GM23338 (cell line): ENCODE data around the gene TMEM138.

Source experiments
- EZH2phosphoT487 ChIP-seq: fragments of 200-600 bp; sonication (generic); IDR thresholded peaks from one replicate; pipeline ENCODE4 v1.8.1; 2018; ENCODE audit warnings: antibody characterized with exemption; ENCODE audit not compliant: unreplicated experiment
- POLR2AphosphoS5 ChIP-seq: IDR thresholded peaks from 2 replicates; pipeline ENCODE4 v1.6.1; 2016; ENCODE audit warnings: antibody characterized with exemption, low read depth
- TF ChIP-seq, protein P1 (sequence below), 2 experiments: fragments of 200-600 bp in 1 of 2; sonication (generic) in 1 of 2; conservative IDR thresholded peaks; 2 replicates each; pipeline versions ENCODE4 v1.5.1 to v1.6.1; 2016 to 2017; ENCODE audit warnings: antibody characterized with exemption in 2 of 2, low read depth in 2 of 2, mild to moderate bottlenecking in 2 of 2, moderate library complexity in 1 of 2

DNA sequence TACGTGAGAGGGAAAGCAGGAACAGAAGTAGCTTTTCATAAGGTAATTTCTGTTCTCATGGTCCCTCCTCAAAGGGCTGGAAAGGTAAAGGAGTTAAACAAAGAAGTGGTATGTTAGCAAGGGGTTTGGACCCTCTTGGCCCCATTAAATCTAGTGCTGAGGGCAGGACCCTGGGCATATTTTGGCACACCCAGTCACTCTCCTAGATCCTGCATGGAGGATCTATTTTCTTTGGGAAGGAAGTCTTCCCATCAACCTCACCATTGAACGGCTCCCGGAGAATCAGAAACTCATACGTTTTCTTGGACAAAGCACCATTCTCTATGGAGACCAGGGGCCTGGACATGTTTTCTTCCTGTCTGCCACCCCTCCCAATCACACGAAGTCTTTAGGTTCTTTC, 41.9 kb downstream of the TMEM138 start:
- TF ChIP-seq, protein P1, sequence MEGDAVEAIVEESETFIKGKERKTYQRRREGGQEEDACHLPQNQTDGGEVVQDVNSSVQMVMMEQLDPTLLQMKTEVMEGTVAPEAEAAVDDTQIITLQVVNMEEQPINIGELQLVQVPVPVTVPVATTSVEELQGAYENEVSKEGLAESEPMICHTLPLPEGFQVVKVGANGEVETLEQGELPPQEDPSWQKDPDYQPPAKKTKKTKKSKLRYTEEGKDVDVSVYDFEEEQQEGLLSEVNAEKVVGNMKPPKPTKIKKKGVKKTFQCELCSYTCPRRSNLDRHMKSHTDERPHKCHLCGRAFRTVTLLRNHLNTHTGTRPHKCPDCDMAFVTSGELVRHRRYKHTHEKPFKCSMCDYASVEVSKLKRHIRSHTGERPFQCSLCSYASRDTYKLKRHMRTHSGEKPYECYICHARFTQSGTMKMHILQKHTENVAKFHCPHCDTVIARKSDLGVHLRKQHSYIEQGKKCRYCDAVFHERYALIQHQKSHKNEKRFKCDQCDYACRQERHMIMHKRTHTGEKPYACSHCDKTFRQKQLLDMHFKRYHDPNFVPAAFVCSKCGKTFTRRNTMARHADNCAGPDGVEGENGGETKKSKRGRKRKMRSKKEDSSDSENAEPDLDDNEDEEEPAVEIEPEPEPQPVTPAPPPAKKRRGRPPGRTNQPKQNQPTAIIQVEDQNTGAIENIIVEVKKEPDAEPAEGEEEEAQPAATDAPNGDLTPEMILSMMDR (conservative IDR thresholded peaks at IDR 0.05; ENCODE audit: low read depth in 2 of 2): no peak
- TF ChIP-seq POLR2AphosphoS5 (no peak), EZH2phosphoT487 (no peak)
